OCI-LY1 (cell line): ENCODE measurements around the gene MT1E.
"Not testable (repeated sequence)": the region's sequence is repeated elsewhere in the genome, so short reads cannot be mapped to it uniquely, and the experiment has no call there.

ENCODE experiments used
- H2AFZ ChIP-seq: fragments of 200-600 bp; sonication (generic), shearing (Covaris generic); 2 replicates; pipeline ENCODE4 v1.6.0; 2014; ENCODE audit warnings: antibody characterized with exemption, mild to moderate bottlenecking, low read length
- H3F3A ChIP-seq: fragments of 200-600 bp; sonication (generic), shearing (Covaris generic); 2 replicates; pipeline ENCODE4 v1.6.0; 2014; ENCODE audit warnings: mild to moderate bottlenecking, antibody characterized with exemption, low read length, moderate library complexity; ENCODE audit not compliant: insufficient read depth
- H3K27ac ChIP-seq: fragments of 200-600 bp; sonication (generic); 2 replicates; pipeline ENCODE4 v1.5.1; 2014; ENCODE audit warnings: low read length, mixed run types, mild to moderate bottlenecking, low read depth; ENCODE audit not compliant: poor library complexity, severe bottlenecking
- H3K27me3 ChIP-seq: fragments of 200-600 bp; sonication (generic); 2 replicates; pipeline ENCODE4 v1.6.0; 2014; ENCODE audit warnings: antibody characterized with exemption, mild to moderate bottlenecking, low read length, moderate library complexity; ENCODE audit not compliant: insufficient read depth
- H3K36me3 ChIP-seq: fragments of 200-600 bp; sonication (generic); 2 replicates; pipeline ENCODE4 v1.6.1; 2014; ENCODE audit warnings: mild to moderate bottlenecking, antibody characterized with exemption, low read length, moderate library complexity, mixed read lengths; ENCODE audit not compliant: insufficient read depth
- H3K4me1 ChIP-seq: fragments of 200-600 bp; sonication (generic); 2 replicates; pipeline ENCODE4 v1.5.1; 2014; ENCODE audit warnings: mild to moderate bottlenecking, low read length, moderate library complexity; ENCODE audit not compliant: insufficient read depth, severe bottlenecking
- H3K4me2 ChIP-seq: fragments of 200-600 bp; sonication (generic), shearing (Covaris generic); 2 replicates; pipeline ENCODE4 v1.6.1; 2014; ENCODE audit warnings: low read length
- H3K4me3 ChIP-seq: fragments of 200-600 bp; sonication (generic); 2 replicates; pipeline ENCODE4 v1.5.1; 2014; ENCODE audit warnings: low read length, low read depth, mild to moderate bottlenecking, mixed read lengths; ENCODE audit not compliant: poor library complexity, severe bottlenecking
- H3K79me2 ChIP-seq: fragments of 200-600 bp; shearing (Covaris generic); 2 replicates; pipeline ENCODE4 v1.6.1; 2016; ENCODE audit warnings: mixed run types, low read length, mixed read lengths; ENCODE audit not compliant: insufficient read depth
- H3K9ac ChIP-seq: fragments of 200-600 bp; sonication (generic), shearing (Covaris generic); 2 replicates; pipeline ENCODE4 v1.6.1; 2014; ENCODE audit warnings: mild to moderate bottlenecking, low read length, mixed read lengths
- H3K9me2 ChIP-seq: fragments of 200-600 bp; sonication (generic), shearing (Covaris generic); 2 replicates; pipeline ENCODE4 v1.6.1; 2014; ENCODE audit warnings: low read depth, mild to moderate bottlenecking, low read length, mixed read lengths
- H3K9me3 ChIP-seq: fragments of 200-600 bp; shearing (Covaris generic); 2 replicates; pipeline ENCODE4 v1.6.1; 2014; ENCODE audit warnings: low read length, mixed read lengths
- H4K20me1 ChIP-seq: fragments of 200-600 bp; sonication (generic), shearing (Covaris generic); 2 replicates; pipeline ENCODE4 v1.6.0; 2016; ENCODE audit warnings: mild to moderate bottlenecking, low read length; ENCODE audit not compliant: insufficient read depth
- EZH2 ChIP-seq: fragments of 200-600 bp; sonication (generic), shearing (Covaris generic); IDR thresholded peaks from 2 replicates; pipeline ENCODE4 v1.8.0; 2017; ENCODE audit warnings: borderline replicate concordance, mixed run types, mild to moderate bottlenecking, antibody characterized with exemption, low read length, moderate library complexity, mixed read lengths
- TF ChIP-seq, protein P1 (sequence below): fragments of 200-600 bp; sonication (generic), shearing (Covaris generic); IDR thresholded peaks from 2 replicates; pipeline ENCODE4 v1.5.1; 2017; ENCODE audit warnings: mild to moderate bottlenecking, antibody characterized with exemption, low read length, moderate library complexity, mixed read lengths

Gene MT1E

DNA sequence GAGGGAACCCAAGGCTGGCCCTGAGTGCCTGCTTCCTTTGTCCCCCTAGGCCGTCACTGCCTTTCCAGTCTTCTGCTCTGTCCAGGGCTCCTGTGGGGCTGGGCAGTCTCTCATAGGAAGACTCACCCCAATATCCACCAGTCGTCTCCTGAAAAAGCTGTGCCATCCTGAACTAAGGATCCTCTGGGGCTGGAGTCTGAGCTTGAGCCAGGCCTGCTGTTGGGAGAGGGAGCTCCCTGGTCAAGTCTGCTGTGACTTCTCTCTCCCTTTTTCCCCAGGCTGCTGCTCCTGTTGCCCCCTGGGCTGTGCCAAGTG, 45.0 kb downstream of the MT1E start:
- no peaks in the 10 kb centered on the region; the same call in 1 of the 2 replicates for H3K27me3 ChIP-seq
- H3K27ac ChIP-seq, result no peak overlapping the region
- H3K36me3 ChIP-seq, result no peaks in the 10 kb centered on the region
- no peak overlapping the region for H2AFZ ChIP-seq
- no peaks in the 10 kb centered on the region for H3K9me3 ChIP-seq
- H3K4me2 ChIP-seq, result no peak overlapping the region
- no peaks in the 10 kb centered on the region for H3F3A ChIP-seq
- H3K79me2 ChIP-seq, result no peaks in the 10 kb centered on the region
- no peaks in the 10 kb centered on the region for H3K4me1 ChIP-seq
- H3K4me3 ChIP-seq, result no peak overlapping the region
- no peak for TF ChIP-seq EZH2
- TF ChIP-seq, protein P1, sequence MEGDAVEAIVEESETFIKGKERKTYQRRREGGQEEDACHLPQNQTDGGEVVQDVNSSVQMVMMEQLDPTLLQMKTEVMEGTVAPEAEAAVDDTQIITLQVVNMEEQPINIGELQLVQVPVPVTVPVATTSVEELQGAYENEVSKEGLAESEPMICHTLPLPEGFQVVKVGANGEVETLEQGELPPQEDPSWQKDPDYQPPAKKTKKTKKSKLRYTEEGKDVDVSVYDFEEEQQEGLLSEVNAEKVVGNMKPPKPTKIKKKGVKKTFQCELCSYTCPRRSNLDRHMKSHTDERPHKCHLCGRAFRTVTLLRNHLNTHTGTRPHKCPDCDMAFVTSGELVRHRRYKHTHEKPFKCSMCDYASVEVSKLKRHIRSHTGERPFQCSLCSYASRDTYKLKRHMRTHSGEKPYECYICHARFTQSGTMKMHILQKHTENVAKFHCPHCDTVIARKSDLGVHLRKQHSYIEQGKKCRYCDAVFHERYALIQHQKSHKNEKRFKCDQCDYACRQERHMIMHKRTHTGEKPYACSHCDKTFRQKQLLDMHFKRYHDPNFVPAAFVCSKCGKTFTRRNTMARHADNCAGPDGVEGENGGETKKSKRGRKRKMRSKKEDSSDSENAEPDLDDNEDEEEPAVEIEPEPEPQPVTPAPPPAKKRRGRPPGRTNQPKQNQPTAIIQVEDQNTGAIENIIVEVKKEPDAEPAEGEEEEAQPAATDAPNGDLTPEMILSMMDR, result no peak
- no peaks in the 10 kb centered on the region for H4K20me1 ChIP-seq
- H3K9me2 ChIP-seq, result no peaks in the 10 kb centered on the region
- no peak overlapping the region for H3K9ac ChIP-seq

DNA sequence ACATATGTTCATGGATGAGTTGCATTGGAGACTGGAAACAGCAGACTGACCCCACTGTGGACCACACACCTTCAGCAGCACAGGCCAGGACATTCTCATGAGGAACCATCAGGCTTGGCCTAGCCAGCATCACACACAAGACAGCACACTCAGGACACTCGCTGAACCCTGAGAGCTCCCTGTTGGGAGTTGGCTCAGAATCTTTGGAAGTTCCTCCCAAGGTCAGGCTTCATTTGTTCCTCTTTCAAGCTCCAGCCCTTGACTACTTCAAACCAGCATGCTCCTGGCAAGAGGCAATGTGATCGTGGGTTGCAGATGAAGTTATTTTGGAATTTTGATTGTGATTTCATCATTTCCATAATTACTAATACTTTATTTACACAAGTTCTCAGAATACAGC, 46.1 kb downstream of the MT1E start:
- not testable (repeated sequence) for H3K4me2 ChIP-seq, H3K9me3 ChIP-seq, H2AFZ ChIP-seq, H3K9me2 ChIP-seq, H3K4me3 ChIP-seq, H3K36me3 ChIP-seq, H3K79me2 ChIP-seq, H3F3A ChIP-seq, H4K20me1 ChIP-seq, H3K9ac ChIP-seq, H3K27me3 ChIP-seq, H3K4me1 ChIP-seq, H3K27ac ChIP-seq

DNA sequence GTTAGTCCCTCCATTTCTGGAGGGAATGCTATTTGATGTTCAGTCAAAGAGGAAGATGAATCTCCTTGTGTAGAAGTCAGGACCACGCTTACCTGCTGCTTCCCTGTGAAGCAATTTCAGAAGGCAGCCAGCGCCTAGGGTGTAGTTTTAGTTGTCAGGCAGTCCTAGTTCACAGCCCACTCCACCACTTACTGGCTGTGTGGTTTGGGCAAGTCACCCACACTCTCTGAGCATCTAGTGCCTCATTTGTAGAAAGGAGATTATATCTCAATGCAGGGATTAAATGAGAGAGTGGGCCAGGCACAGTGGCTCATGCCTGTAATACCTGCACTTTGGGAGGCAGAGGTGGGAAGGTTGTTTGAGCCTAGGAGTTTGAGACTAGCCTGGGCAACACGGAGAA, 46.6 kb downstream of the MT1E start:
- not testable (repeated sequence) for H4K20me1 ChIP-seq, H3K27me3 ChIP-seq

DNA sequence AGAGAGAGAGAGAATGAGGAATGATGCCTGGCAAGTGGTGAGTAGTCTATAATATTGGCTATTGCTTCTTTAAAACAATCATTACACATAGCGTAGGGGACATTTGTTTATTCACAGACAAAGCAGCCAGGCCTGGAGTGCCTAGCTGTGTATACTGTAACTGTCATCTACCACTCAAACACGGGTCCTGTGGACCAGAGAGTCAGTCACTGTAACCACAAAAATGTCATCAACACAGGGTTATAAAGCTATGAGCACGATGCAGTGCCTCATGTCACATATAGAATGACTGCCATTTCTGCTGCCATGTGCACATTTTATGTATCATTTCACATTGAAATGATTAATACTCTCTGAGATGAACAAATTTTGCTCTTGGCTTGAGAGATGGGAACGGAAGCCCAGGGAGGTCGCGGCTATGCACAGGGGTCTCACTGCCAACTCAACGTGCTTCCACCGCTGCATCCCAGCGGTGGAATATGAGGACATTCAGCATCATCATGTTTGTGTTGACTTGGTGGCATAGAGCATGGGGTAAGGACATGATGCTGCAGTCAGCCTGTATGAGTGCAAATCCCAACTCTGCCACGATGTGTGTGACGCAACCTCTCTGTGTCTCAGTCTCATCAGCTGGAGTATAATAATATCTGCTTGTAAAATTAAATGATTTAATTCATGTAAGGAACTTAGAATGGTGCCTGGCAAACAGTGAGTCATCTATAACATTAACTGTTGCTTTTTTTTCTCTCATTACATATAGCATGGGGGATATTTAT, 47.4 kb downstream of the MT1E start:
- H3K27ac ChIP-seq, result no peak overlapping the region
- no peak overlapping the region for H3K9ac ChIP-seq
- H3K4me2 ChIP-seq, result no peak overlapping the region
- no peaks in the 10 kb centered on the region for H3K36me3 ChIP-seq
- H3F3A ChIP-seq, result no peaks in the 10 kb centered on the region
- peaks cover 4% of the 10 kb centered on the region; the same call in 1 of the 2 replicates for H3K27me3 ChIP-seq
- H3K4me1 ChIP-seq, result no peaks in the 10 kb centered on the region
- no peak for TF ChIP-seq EZH2
- TF ChIP-seq, protein P1, result no peak
- H2AFZ ChIP-seq, result no peak overlapping the region
- no peak overlapping the region for H3K4me3 ChIP-seq
- no peaks in the 10 kb centered on the region for H3K9me2 ChIP-seq
- H3K9me3 ChIP-seq, result no peaks in the 10 kb centered on the region
- H4K20me1 ChIP-seq, result no peaks in the 10 kb centered on the region
- H3K79me2 ChIP-seq, result no peaks in the 10 kb centered on the region

More for the DNA sequence above, 46.6 kb downstream of the MT1E start:
- H3F3A ChIP-seq, H3K4me1 ChIP-seq, H3K9me3 ChIP-seq, H2AFZ ChIP-seq, H3K9ac ChIP-seq, H3K4me3 ChIP-seq, H3K4me2 ChIP-seq, H3K9me2 ChIP-seq, H3K27ac ChIP-seq, H3K79me2 ChIP-seq, H3K36me3 ChIP-seq: not testable (repeated sequence)
